ENCODE data around the gene TEX264.
"Not testable (repeated sequence)": the region's sequence is repeated elsewhere in the genome, so short reads cannot be mapped to it uniquely, and the experiment has no call there.

- TF ChIP-seq, protein P1, sequence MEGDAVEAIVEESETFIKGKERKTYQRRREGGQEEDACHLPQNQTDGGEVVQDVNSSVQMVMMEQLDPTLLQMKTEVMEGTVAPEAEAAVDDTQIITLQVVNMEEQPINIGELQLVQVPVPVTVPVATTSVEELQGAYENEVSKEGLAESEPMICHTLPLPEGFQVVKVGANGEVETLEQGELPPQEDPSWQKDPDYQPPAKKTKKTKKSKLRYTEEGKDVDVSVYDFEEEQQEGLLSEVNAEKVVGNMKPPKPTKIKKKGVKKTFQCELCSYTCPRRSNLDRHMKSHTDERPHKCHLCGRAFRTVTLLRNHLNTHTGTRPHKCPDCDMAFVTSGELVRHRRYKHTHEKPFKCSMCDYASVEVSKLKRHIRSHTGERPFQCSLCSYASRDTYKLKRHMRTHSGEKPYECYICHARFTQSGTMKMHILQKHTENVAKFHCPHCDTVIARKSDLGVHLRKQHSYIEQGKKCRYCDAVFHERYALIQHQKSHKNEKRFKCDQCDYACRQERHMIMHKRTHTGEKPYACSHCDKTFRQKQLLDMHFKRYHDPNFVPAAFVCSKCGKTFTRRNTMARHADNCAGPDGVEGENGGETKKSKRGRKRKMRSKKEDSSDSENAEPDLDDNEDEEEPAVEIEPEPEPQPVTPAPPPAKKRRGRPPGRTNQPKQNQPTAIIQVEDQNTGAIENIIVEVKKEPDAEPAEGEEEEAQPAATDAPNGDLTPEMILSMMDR (IDR thresholded peaks at IDR 0.05): not testable (repeated sequence)
- not testable (repeated sequence) for TF ChIP-seq POLR2A (IDR thresholded peaks at IDR 0.05)
These were observed 17.6 kb upstream of the TEX264 start for GRCh38 chr3:51653409-51653808.

Data from stomach (tissue), 4 donors.